HepG2 (cell line): ENCODE data around the gene PPRC1. TPM values are rescaled to one million over a fixed set of nuclear protein-coding genes. Genes with fewer than 3 reads are reported as not detected.
A peak's percentile ranks its signal among the peaks of the same experiment; 100 is the strongest.

ENCODE experiments used
- CBX2 ChIP-seq, 2 experiments: fragments of 200-600 bp in 1 of 2; sonication (generic); formaldehyde crosslinking in 1 of 2; IDR thresholded peaks; 2 replicates each; pipeline versions ENCODE4 v1.7.0 to v1.8.1; 2018 to 2022; ENCODE audit warnings: low read depth in 2 of 2, low read length in 1 of 2, mild to moderate bottlenecking in 1 of 2, missing genetic modification reagents in 1 of 2
- DMAP1 ChIP-seq: IDR thresholded peaks from 2 replicates; pipeline ENCODE4 v1.6.1; 2016
- ETV5 ChIP-seq: IDR thresholded peaks from 2 replicates; pipeline ENCODE4 v1.6.1; 2018; ENCODE audit warnings: missing biosample characterization, missing genetic modification reagents, inconsistent platforms, borderline replicate concordance
- GABPB1 ChIP-seq: IDR thresholded peaks from 2 replicates; pipeline ENCODE4 v1.6.1; 2016; ENCODE audit warnings: mild to moderate bottlenecking, missing genetic modification reagents, moderate library complexity, missing compliant biosample characterization
- JUNB ChIP-seq: sonication (generic); formaldehyde crosslinking; IDR thresholded peaks from 2 replicates; pipeline ENCODE4 v1.8.0; 2022; ENCODE audit warnings: missing genetic modification reagents, mild to moderate bottlenecking, borderline replicate concordance
- KDM5B ChIP-seq: sonication (generic); formaldehyde crosslinking; IDR thresholded peaks from 2 replicates; pipeline ENCODE4 v1.4.0; 2020; ENCODE audit warnings: missing genetic modification reagents, mild to moderate bottlenecking, borderline replicate concordance
- KMT2B ChIP-seq: IDR thresholded peaks from 2 replicates; pipeline ENCODE4 v1.6.1; 2016; ENCODE audit warnings: missing genetic modification reagents, missing compliant biosample characterization
- MAX ChIP-seq: IDR thresholded peaks from 2 replicates; pipeline ENCODE4 v1.6.1; 2012; ENCODE audit warnings: inconsistent platforms
- PCBP1 ChIP-seq: fragments of 200-400 bp; formaldehyde crosslinking; IDR thresholded peaks from 2 replicates; pipeline ENCODE4 v1.6.1; 2017; ENCODE audit warnings: mild to moderate bottlenecking, low read depth, low read length, borderline replicate concordance
- RERE ChIP-seq: IDR thresholded peaks from 2 replicates; pipeline ENCODE4 v1.6.1; 2016; ENCODE audit warnings: low read depth, missing genetic modification reagents, missing compliant biosample characterization
- SALL1 ChIP-seq: sonication (generic); formaldehyde crosslinking; IDR thresholded peaks from 2 replicates; pipeline ENCODE4 v1.8.0; 2022; ENCODE audit warnings: mild to moderate bottlenecking, missing genetic modification reagents
- SP4 ChIP-seq: sonication (generic); formaldehyde crosslinking; IDR thresholded peaks from 2 replicates; pipeline ENCODE4 v1.8.1; 2023; ENCODE audit warnings: mild to moderate bottlenecking, missing genetic modification reagents
- TARDBP ChIP-seq: sonication (generic); formaldehyde crosslinking; IDR thresholded peaks from 2 replicates; pipeline ENCODE4 v1.8.0; 2022; ENCODE audit warnings: mild to moderate bottlenecking, missing genetic modification reagents
- TGIF2 ChIP-seq: IDR thresholded peaks from 2 replicates; pipeline ENCODE4 v1.6.1; 2016; ENCODE audit warnings: control low read depth, missing compliant biosample characterization
- THAP11 ChIP-seq: IDR thresholded peaks from 2 replicates; pipeline ENCODE4 v1.6.1; 2016; ENCODE audit warnings: missing biosample characterization, missing genetic modification reagents
- U2AF1 ChIP-seq: fragments of 200-400 bp; formaldehyde crosslinking; optimal IDR thresholded peaks from 2 replicates; pipeline ENCODE3; 2017; ENCODE audit warnings: mild to moderate bottlenecking, low read depth, low read length
- ZNF124 ChIP-seq: sonication (generic); formaldehyde crosslinking; IDR thresholded peaks from 2 replicates; pipeline ENCODE4 v1.4.0; 2020; ENCODE audit warnings: missing genetic modification reagents
- ZNF234 ChIP-seq: sonication (generic); formaldehyde crosslinking; conservative IDR thresholded peaks from 2 replicates; pipeline ENCODE4 v1.5.1; 2020; ENCODE audit warnings: mild to moderate bottlenecking, missing genetic modification reagents
- ZNF446 ChIP-seq: sonication (generic); formaldehyde crosslinking; IDR thresholded peaks from 2 replicates; pipeline ENCODE4 v1.5.0; 2020; ENCODE audit warnings: mild to moderate bottlenecking, missing genetic modification reagents
- ZNF570 ChIP-seq: sonication (generic); formaldehyde crosslinking; IDR thresholded peaks from 2 replicates; pipeline ENCODE4 v1.4.0; 2020; ENCODE audit warnings: mild to moderate bottlenecking, missing genetic modification reagents, borderline replicate concordance
- polyA plus RNA-seq, 8 experiments: library from polyadenylated mRNA; depleted of rRNA in 3 of 8; stranded (reverse) in 7 of 8; unstranded in 1 of 8; fragments of >200 nt; fragmentation: Illumina TruSeq in 4 of 8; extraction: Trizol in 4 of 8; gene quantifications; 2 replicates each; pipeline versions ENCODE4 v1.2.1 to v1.2.3, GENCODE V29; 2011 to 2016; ENCODE audit warnings: low read depth in 4 of 8, missing spikeins in 1 of 8, mixed read lengths in 1 of 8; ENCODE audit not compliant: insufficient read depth in 1 of 8
- total RNA-seq, 5 experiments: library from RNA; depleted of rRNA; stranded (reverse); fragments of >200 nt; fragmentation: Illumina TruSeq; extraction: Trizol; gene quantifications; 2 replicates each; pipeline ENCODE4 v1.2.3, GENCODE V29; 2016; ENCODE audit warnings: low read depth in 1 of 5
- TF ChIP-seq, protein P1 (sequence below): sonication (generic); formaldehyde crosslinking; IDR thresholded peaks from 2 replicates; pipeline ENCODE4 v1.4.0; 2020; ENCODE audit warnings: missing genetic modification reagents, mild to moderate bottlenecking, borderline replicate concordance

Gene PPRC1
- total and polyA plus RNA-seq, 2 of the 13 experiments (the other 11 are each of a cell fraction or from before 2014, with no cell fraction given), result 18.7 to 24.2 TPM

GRCh38 chr10:102114861-102115618 is 17.8 kb upstream of the PPRC1 start (continued):
- TF ChIP-seq SALL1, result peak; percentile 68
- TF ChIP-seq TGIF2 (CRISPR knock-in tag), result peak; percentile 24; the same call in 1 of the 2 replicates
- TF ChIP-seq KDM5B (CRISPR knock-in tag), result peak; percentile 14; the same call in 1 of the 2 replicates
- 0 out of 2 replicates have a peak, but pooled peaks have one; percentile 30 for TF ChIP-seq KMT2B
- TF ChIP-seq ZNF570 (CRISPR knock-in tag), result no peak
- 0 out of 2 replicates have a peak, but pooled peaks have one; percentile 24 for TF ChIP-seq RERE (CRISPR knock-in tag)
- no peak for TF ChIP-seq MAX
- peak; percentile 69 for TF ChIP-seq U2AF1
- TF ChIP-seq DMAP1 (CRISPR knock-in tag), result 0 out of 2 replicates have a peak, but pooled peaks have one; percentile 30
- TF ChIP-seq, protein P1, sequence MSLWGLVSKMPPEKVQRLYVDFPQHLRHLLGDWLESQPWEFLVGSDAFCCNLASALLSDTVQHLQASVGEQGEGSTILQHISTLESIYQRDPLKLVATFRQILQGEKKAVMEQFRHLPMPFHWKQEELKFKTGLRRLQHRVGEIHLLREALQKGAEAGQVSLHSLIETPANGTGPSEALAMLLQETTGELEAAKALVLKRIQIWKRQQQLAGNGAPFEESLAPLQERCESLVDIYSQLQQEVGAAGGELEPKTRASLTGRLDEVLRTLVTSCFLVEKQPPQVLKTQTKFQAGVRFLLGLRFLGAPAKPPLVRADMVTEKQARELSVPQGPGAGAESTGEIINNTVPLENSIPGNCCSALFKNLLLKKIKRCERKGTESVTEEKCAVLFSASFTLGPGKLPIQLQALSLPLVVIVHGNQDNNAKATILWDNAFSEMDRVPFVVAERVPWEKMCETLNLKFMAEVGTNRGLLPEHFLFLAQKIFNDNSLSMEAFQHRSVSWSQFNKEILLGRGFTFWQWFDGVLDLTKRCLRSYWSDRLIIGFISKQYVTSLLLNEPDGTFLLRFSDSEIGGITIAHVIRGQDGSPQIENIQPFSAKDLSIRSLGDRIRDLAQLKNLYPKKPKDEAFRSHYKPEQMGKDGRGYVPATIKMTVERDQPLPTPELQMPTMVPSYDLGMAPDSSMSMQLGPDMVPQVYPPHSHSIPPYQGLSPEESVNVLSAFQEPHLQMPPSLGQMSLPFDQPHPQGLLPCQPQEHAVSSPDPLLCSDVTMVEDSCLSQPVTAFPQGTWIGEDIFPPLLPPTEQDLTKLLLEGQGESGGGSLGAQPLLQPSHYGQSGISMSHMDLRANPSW, result no peak
- no peak for TF ChIP-seq PCBP1
- TF ChIP-seq ETV5 (CRISPR knock-in tag), result peak; percentile 53; the same call in 1 of the 2 replicates
- 0 out of 2 replicates have a peak, but pooled peaks have one; percentile 22 for TF ChIP-seq ZNF124 (CRISPR knock-in tag)
- TF ChIP-seq CBX2 (IDR thresholded peaks at IDR 0.05; ENCODE audit: low read depth, low read length), result no peak
- TF ChIP-seq CBX2 (CRISPR knock-in tag; IDR thresholded peaks at IDR 0.05; ENCODE audit: low read depth), result no peak
- peak; percentile 44; the same call in 1 of the 2 replicates for TF ChIP-seq GABPB1 (CRISPR knock-in tag)
- no peak for TF ChIP-seq JUNB (CRISPR knock-in tag)
- no peak for TF ChIP-seq ZNF234 (CRISPR knock-in tag)
- 0 out of 2 replicates have a peak, but pooled peaks have one; percentile 34 for TF ChIP-seq TARDBP
- peak; percentile 62; the same call in 1 of the 2 replicates for TF ChIP-seq THAP11 (CRISPR knock-in tag)
- TF ChIP-seq ZNF446 (CRISPR knock-in tag), result no peak
- TF ChIP-seq SP4 (CRISPR knock-in tag), result peak; percentile 64
